Measurements from ENCODE around the gene NKAIN1. TPM values are rescaled to one million over a fixed set of nuclear protein-coding genes. Genes with fewer than 3 reads are reported as not detected.

Gene NKAIN1
- total RNA-seq, 4 donors from 2014 or later = not detected

DNA sequence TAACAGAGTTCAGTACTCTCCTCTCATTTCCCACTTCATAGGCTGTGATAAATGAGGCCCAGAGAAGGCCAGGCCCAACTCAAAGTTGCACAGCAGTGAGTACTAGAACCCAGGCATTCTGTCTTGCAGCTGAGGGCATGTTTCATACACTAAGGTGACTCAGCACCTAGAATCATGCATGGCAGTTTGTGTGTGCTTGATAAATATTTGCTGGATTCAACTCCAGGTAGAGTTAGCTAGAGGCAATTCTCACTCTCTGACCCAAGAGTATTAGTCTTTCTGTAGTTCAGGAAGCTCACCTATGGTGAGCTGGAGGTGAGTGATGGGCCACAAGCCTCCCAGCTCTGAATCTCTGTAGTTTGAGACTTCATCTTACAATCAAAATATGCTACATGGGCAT is 10.7 kb downstream of the NKAIN1 start:
- TF ChIP-seq EP300 (IDR thresholded peaks at IDR 0.05; ENCODE audit: low read depth) (no peak), POLR2AphosphoS5 (IDR thresholded peaks at IDR 0.05) (no peak), POLR2A (IDR thresholded peaks at IDR 0.05) (no peak)
- TF ChIP-seq, protein P1, sequence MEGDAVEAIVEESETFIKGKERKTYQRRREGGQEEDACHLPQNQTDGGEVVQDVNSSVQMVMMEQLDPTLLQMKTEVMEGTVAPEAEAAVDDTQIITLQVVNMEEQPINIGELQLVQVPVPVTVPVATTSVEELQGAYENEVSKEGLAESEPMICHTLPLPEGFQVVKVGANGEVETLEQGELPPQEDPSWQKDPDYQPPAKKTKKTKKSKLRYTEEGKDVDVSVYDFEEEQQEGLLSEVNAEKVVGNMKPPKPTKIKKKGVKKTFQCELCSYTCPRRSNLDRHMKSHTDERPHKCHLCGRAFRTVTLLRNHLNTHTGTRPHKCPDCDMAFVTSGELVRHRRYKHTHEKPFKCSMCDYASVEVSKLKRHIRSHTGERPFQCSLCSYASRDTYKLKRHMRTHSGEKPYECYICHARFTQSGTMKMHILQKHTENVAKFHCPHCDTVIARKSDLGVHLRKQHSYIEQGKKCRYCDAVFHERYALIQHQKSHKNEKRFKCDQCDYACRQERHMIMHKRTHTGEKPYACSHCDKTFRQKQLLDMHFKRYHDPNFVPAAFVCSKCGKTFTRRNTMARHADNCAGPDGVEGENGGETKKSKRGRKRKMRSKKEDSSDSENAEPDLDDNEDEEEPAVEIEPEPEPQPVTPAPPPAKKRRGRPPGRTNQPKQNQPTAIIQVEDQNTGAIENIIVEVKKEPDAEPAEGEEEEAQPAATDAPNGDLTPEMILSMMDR (IDR thresholded peaks at IDR 0.05) = no peak
- no peak overlapping the region for H3K4me3 ChIP-seq
- H3K36me3 ChIP-seq = no peaks in the 10 kb centered on the region
- no peak overlapping the region for H3K27ac ChIP-seq
- H3K27me3 ChIP-seq = no peaks in the 10 kb centered on the region
- H3K9me3 ChIP-seq = no peaks in the 10 kb centered on the region
- peaks cover 0 to 8% (median 4%) of the 10 kb centered on the region in 4 donors for H3K4me1 ChIP-seq
- intact Hi-C loops (cut with DNase I; ENCODE audit: low total_unique reads) (no loop called here), in situ Hi-C loops (cut with MboI; ENCODE audit: low pct_ligation_motif_present in 1 of 4, low pct_unique_long_range_greater_than_20kb in 1 of 4, low sequenced_read_pairs in 3 of 4) (no loop called here)
- DNase-seq = no peak

DNA sequence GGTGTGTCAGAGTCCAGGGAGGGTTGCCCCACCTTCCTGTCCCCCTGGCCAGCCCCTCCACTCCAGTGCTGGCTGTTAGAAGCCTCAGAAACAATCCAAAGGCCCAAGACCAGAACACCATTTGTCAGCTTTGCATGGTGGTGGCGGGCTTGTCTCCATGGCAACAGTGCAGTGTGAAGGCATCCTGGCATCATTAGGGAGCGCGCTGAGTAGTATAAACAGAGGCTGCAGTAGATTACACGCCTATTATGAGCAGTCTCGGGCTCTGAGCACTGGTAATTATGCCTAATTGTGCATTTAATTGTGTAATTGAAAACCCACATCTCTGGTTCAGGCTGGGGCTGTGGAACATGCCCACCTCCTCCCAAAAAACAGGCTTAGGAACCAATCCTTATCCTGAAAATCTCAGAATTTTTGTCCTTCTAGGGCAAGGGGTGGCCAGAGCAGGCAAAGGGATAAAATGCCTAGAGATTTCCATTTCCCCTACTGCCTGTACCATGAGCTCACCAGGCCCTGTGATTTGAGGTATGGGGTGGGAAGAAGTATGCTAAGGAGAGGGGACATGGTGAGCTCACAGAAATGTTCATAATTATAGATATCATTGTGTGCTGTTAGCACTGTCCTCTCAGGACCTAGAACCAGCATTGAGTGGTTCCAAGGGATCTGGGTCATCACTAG is 11.7 kb downstream of the NKAIN1 start:
- WGBS, 2 donors (ENCODE audit: low coverage in 1 of 2) = 56% methylated on average over 5 of the region's 5 CpGs; no CpG with 5 or more reads in 1 of the 2 donors
- Histone ChIP-seq H3K9me3 (no peaks in the 10 kb centered on the region), H3K36me3 (no peaks in the 10 kb centered on the region), H3K27ac (no peak overlapping the region), H3K4me1 (peaks cover 0 to 15% (median 7%) of the 10 kb centered on the region in 4 donors), H3K4me3 (no peak overlapping the region), H3K27me3 (no peaks in the 10 kb centered on the region)
- intact Hi-C loops (cut with DNase I; ENCODE audit: low total_unique reads) (no loop called here), in situ Hi-C loops (cut with MboI; ENCODE audit: low pct_ligation_motif_present in 1 of 4, low pct_unique_long_range_greater_than_20kb in 1 of 4, low sequenced_read_pairs in 3 of 4) (no loop called here)
- DNase-seq = no peak
- TF ChIP-seq EP300 (IDR thresholded peaks at IDR 0.05; ENCODE audit: low read depth) (no peak), POLR2A (IDR thresholded peaks at IDR 0.05) (no peak), POLR2AphosphoS5 (IDR thresholded peaks at IDR 0.05) (no peak)
- TF ChIP-seq, protein P1 (IDR thresholded peaks at IDR 0.05) = no peak

DNA sequence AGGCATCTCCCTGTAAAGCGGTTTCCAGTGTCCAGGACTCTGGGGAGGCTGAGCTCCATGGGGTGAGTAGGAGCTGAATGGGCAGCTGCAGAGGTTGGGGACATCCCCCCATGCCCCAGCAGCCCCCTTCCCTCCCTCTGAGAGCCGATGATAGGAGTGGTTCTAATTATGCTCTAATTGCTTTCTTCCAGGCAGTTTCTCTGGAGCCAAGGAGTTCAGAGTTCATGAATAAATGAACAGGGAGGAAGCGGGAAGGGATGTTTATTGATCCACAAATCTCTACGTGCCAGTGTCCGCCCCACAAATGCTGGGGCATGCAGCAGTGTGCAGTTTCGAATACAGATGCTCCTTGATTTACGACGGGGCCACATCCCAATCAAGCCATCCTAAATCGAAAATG is 15.6 kb downstream of the NKAIN1 start:
- H3K27ac ChIP-seq = peak overlapping the region in 1 of 4 donors; percentile 26
- TF ChIP-seq, protein P1 (IDR thresholded peaks at IDR 0.05) = no peak
- TF ChIP-seq POLR2A (IDR thresholded peaks at IDR 0.05) (no peak), POLR2AphosphoS5 (IDR thresholded peaks at IDR 0.05) (no peak), EP300 (IDR thresholded peaks at IDR 0.05; ENCODE audit: low read depth) (no peak)
- H3K36me3 ChIP-seq = no peaks in the 10 kb centered on the region
- H3K9me3 ChIP-seq = no peaks in the 10 kb centered on the region
- in situ Hi-C loops (cut with MboI; ENCODE audit: low pct_ligation_motif_present in 1 of 4, low pct_unique_long_range_greater_than_20kb in 1 of 4, low sequenced_read_pairs in 3 of 4) = no loop called here
- peaks cover 0 to 15% (median 7%) of the 10 kb centered on the region in 4 donors for H3K4me1 ChIP-seq
- H3K4me3 ChIP-seq = no peak overlapping the region
- intact Hi-C loops (cut with DNase I; ENCODE audit: low total_unique reads) = no loop called here
- DNase-seq = peak; percentile 27
- no peaks in the 10 kb centered on the region for H3K27me3 ChIP-seq
- 15 to 27% methylated on average over 6 to 9 of the region's 9 CpGs for WGBS, 2 donors (ENCODE audit: low coverage in 1 of 2)

DNA sequence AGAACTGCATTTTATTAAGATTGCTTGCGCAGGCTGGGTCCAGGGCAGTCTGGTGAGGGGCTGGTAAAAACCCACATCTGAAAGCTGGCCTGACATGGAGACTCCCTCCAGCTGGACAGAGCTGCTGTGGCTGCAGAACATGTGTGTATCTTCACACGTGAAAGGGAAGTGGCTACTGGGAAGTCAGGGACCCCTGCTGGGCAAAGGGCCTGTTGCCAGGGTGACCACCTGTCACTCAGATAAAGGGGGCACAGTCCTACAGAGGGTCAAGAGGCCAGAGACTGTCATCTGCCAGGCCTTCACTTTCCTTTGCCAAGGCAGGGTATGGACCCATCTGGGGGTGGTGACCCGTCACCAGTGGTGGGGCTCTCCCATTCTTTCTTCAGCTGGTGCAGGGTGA is 17.5 kb downstream of the NKAIN1 start:
- no peaks in the 10 kb centered on the region for H3K36me3 ChIP-seq
- peaks cover 0 to 15% (median 7%) of the 10 kb centered on the region in 4 donors for H3K4me1 ChIP-seq
- in situ Hi-C loops (cut with MboI; ENCODE audit: low pct_ligation_motif_present in 1 of 4, low pct_unique_long_range_greater_than_20kb in 1 of 4, low sequenced_read_pairs in 3 of 4) (no loop called here), intact Hi-C loops (cut with DNase I; ENCODE audit: low total_unique reads) (no loop called here)
- no peaks in the 10 kb centered on the region for H3K27me3 ChIP-seq
- 60 to 84% methylated on average over 1 to 3 of the region's 3 CpGs for WGBS, 2 donors (ENCODE audit: low coverage in 1 of 2)
- no peak overlapping the region for H3K27ac ChIP-seq
- H3K4me3 ChIP-seq = no peak overlapping the region
- H3K9me3 ChIP-seq = no peaks in the 10 kb centered on the region
- TF ChIP-seq, protein P1 (IDR thresholded peaks at IDR 0.05) = no peak
- TF ChIP-seq EP300 (IDR thresholded peaks at IDR 0.05; ENCODE audit: low read depth) (no peak), POLR2A (IDR thresholded peaks at IDR 0.05) (no peak), POLR2AphosphoS5 (IDR thresholded peaks at IDR 0.05) (no peak)
- no peak for DNase-seq
